ENCODE data around the gene ZNF408. TPM values are rescaled to one million over a fixed set of nuclear protein-coding genes. Genes with fewer than 3 reads are reported as not detected.
"Not testable (repeated sequence)": the region's sequence is repeated elsewhere in the genome, so short reads cannot be mapped to it uniquely, and the experiment has no call there.

ZNF408 gene
- total and polyA plus RNA-seq, 2 experiments from 2014 or later, result 7.8 to 10.7 TPM

GRCh38 chr11:46669711-46670139 is 31.1 kb upstream of the ZNF408 start:
- 90% methylated on average over 3 of the region's 3 CpGs for WGBS (ENCODE audit: low lambda C conversion rate, missing lambda C conversion rate)
- no peak overlapping the region for H3K4me2 ChIP-seq
- H3K9me2 ChIP-seq (replicated peaks; ENCODE audit: insufficient read depth), result no peaks in the 10 kb centered on the region
- no peaks in the 10 kb centered on the region for H3K27me3 ChIP-seq
- peaks cover 10% of the 10 kb centered on the region for H3K4me1 ChIP-seq (ENCODE audit: insufficient read depth)
- H3K36me3 ChIP-seq (replicated peaks; ENCODE audit: insufficient read depth, low read depth), result peaks cover 5% of the 10 kb centered on the region
- H3K79me2 ChIP-seq, result no peaks in the 10 kb centered on the region
- peak; percentile 16 for TF ChIP-seq CTCF (IDR thresholded peaks at IDR 0.05; ENCODE audit: poor library complexity)
- no peak for TF ChIP-seq EZH2phosphoT487 (IDR thresholded peaks at IDR 0.05; ENCODE audit: low read depth, severe bottlenecking, unreplicated experiment)
- no peak overlapping the region for H3K4me3 ChIP-seq
- no peak for DNase-seq (ENCODE audit: low spot score)
- no peak overlapping the region for H2AFZ ChIP-seq
- no peaks in the 10 kb centered on the region for H3K9me3 ChIP-seq (ENCODE audit: low read depth)
- no peaks in the 10 kb centered on the region for H4K20me1 ChIP-seq (ENCODE audit: insufficient read depth, poor library complexity, severe bottlenecking)
- H3K27ac ChIP-seq, result no peak overlapping the region

GRCh38 chr11:46670521-46670920 is 30.3 kb upstream of the ZNF408 start:
- H3K36me3 ChIP-seq (replicated peaks; ENCODE audit: insufficient read depth, low read depth); H3K4me3 ChIP-seq; H3K9me2 ChIP-seq (replicated peaks; ENCODE audit: insufficient read depth); H3K9me3 ChIP-seq (ENCODE audit: low read depth); H3K79me2 ChIP-seq; H2AFZ ChIP-seq; H3K27ac ChIP-seq; H3K4me2 ChIP-seq; DNase-seq (ENCODE audit: low spot score); H3K27me3 ChIP-seq; H4K20me1 ChIP-seq (ENCODE audit: insufficient read depth, poor library complexity, severe bottlenecking): not testable (repeated sequence)
- peaks cover 17% of the 10 kb centered on the region for H3K4me1 ChIP-seq (ENCODE audit: insufficient read depth)
- 96% methylated on average over 3 of the region's 3 CpGs for WGBS (ENCODE audit: low lambda C conversion rate, missing lambda C conversion rate)

- Histone ChIP-seq H3K9me2 (replicated peaks; ENCODE audit: insufficient read depth) (no peaks in the 10 kb centered on the region), H3K27ac (no peak overlapping the region), H2AFZ (no peak overlapping the region), H3K4me2 (no peak overlapping the region), H3K36me3 (replicated peaks; ENCODE audit: insufficient read depth, low read depth) (peaks cover 5% of the 10 kb centered on the region), H3K9me3 (ENCODE audit: low read depth) (no peaks in the 10 kb centered on the region), H4K20me1 (ENCODE audit: insufficient read depth, poor library complexity, severe bottlenecking) (no peaks in the 10 kb centered on the region), H3K4me1 (ENCODE audit: insufficient read depth) (peaks cover 23% of the 10 kb centered on the region), H3K79me2 (no peaks in the 10 kb centered on the region), H3K4me3 (no peak overlapping the region), H3K27me3 (no peaks in the 10 kb centered on the region)
- WGBS (ENCODE audit: low lambda C conversion rate, missing lambda C conversion rate), result 97% methylated on average over 10 of the region's 10 CpGs
- TF ChIP-seq EZH2 (IDR thresholded peaks at IDR 0.05; ENCODE audit: borderline replicate concordance), result no peak
- TF ChIP-seq EZH2phosphoT487 (IDR thresholded peaks at IDR 0.05; ENCODE audit: low read depth, severe bottlenecking, unreplicated experiment), result no peak
- no peak for TF ChIP-seq CTCF (IDR thresholded peaks at IDR 0.05; ENCODE audit: poor library complexity)
- DNase-seq (ENCODE audit: low spot score), result no peak
Measured at GRCh38 chr11:46671958-46672315, 28.9 kb upstream of the ZNF408 start.

GRCh38 chr11:46672381-46672839 is 28.4 kb upstream of the ZNF408 start:
- H3K36me3 ChIP-seq (replicated peaks; ENCODE audit: insufficient read depth, low read depth), result peaks cover 5% of the 10 kb centered on the region
- no peaks in the 10 kb centered on the region for H3K79me2 ChIP-seq
- no peak overlapping the region for H3K27ac ChIP-seq
- H3K4me1 ChIP-seq (ENCODE audit: insufficient read depth), result peaks cover 23% of the 10 kb centered on the region
- no peaks in the 10 kb centered on the region for H4K20me1 ChIP-seq (ENCODE audit: insufficient read depth, poor library complexity, severe bottlenecking)
- no peak for DNase-seq (ENCODE audit: low spot score)
- no peak for TF ChIP-seq EZH2 (IDR thresholded peaks at IDR 0.05; ENCODE audit: borderline replicate concordance)
- TF ChIP-seq EZH2phosphoT487 (IDR thresholded peaks at IDR 0.05; ENCODE audit: low read depth, severe bottlenecking, unreplicated experiment), result no peak
- no peak for TF ChIP-seq CTCF (IDR thresholded peaks at IDR 0.05; ENCODE audit: poor library complexity)
- no peaks in the 10 kb centered on the region for H3K9me3 ChIP-seq (ENCODE audit: low read depth)
- no peaks in the 10 kb centered on the region for H3K9me2 ChIP-seq (replicated peaks; ENCODE audit: insufficient read depth)
- H3K4me2 ChIP-seq, result no peak overlapping the region
- H3K27me3 ChIP-seq, result no peaks in the 10 kb centered on the region
- WGBS (ENCODE audit: low lambda C conversion rate, missing lambda C conversion rate), result over 99% methylated on average over 6 of the region's 7 CpGs
- H3K4me3 ChIP-seq, result no peak overlapping the region
- H2AFZ ChIP-seq, result no peak overlapping the region
